Measurements from ENCODE around the gene C9orf43. TPM values are rescaled to one million over a fixed set of nuclear protein-coding genes. Genes with fewer than 3 reads are reported as not detected.
A peak's percentile ranks its signal among the peaks of the same experiment; 100 is the strongest.

The C9orf43 gene
- total and polyA plus RNA-seq, 10 donors, result 0.27 to 0.92 (median 0.47) TPM; not detected in 2

GRCh38 chr9:113425072-113425471 lies 14.5 kb downstream of the C9orf43 start:
- Histone ChIP-seq H3K4me3 (no peak overlapping the region), H3K4me1 (no peaks in the 10 kb centered on the region), H3K36me3 (no peaks in the 10 kb centered on the region), H3K27ac (no peak overlapping the region), H3K27me3 (replicated peaks in 1 of 7) (no peaks in the 10 kb centered on the region), H3K9me3 (no peaks in the 10 kb centered on the region)
- WGBS, 5 donors, result 11 to 23% (median 17%) methylated on average over 2 of the region's 2 CpGs
- intact Hi-C loops (cut with DNase I; ENCODE audit: low total_unique reads), result no loop called here
- no peak for TF ChIP-seq POLR2AphosphoS5 (IDR thresholded peaks at IDR 0.05)
- no peak for TF ChIP-seq CTCF (IDR thresholded peaks at IDR 0.05 in 8 of 11, conservative IDR thresholded peaks at IDR 0.05 in 3 of 11)
- TF ChIP-seq POLR2A (IDR thresholded peaks at IDR 0.05), result no peak
- no peak for DNase-seq

DNA sequence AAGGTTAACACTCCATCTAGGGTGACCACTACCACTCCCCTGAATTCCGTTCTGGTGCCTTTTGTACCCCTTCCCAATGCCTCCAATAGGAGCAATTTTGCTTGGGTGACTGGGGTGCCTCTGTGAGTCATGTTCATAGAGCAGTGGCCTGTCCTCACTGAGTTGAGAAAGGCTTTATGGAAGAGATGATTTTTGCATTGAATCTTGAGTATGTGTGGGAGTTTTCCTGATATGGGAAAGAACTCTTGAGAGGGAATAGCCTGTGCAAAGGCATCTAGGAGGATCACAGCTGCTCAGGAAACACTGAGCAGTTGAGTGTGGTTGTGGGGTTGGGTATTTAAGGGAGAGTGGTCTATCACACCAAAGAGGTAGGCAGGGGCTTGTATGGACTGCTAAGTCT lies 16.2 kb downstream of the C9orf43 start:
- 38 to 91% (median 65%) methylated on average over 1 of the region's 1 CpG for WGBS, 5 donors
- intact Hi-C loops (cut with DNase I; ENCODE audit: low total_unique reads), result no loop called here

DNA sequence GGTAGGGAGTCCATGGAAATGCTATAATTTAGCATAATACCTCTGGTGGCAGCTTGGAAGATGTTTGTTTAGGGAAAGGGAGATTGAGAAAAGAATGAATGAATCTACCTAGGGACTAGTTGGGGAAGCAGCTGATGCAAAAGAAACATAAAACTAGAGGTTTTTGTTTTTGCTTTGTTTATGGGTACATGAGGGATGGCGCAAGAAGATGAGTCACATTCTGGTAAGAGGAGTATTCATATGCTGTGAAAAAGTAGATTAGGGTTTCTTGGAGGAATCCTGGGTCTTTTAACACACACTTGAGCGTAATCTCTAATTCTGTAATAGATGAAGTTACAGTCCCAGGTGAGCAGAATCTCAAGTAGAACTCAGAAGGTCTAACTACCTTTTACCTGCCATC lies 17.1 kb downstream of the C9orf43 start:
- DNase-seq, result no peak
- no peak for TF ChIP-seq POLR2A (IDR thresholded peaks at IDR 0.05)
- TF ChIP-seq CTCF (IDR thresholded peaks at IDR 0.05 in 8 of 11, conservative IDR thresholded peaks at IDR 0.05 in 3 of 11), result no peak
- no peak for TF ChIP-seq POLR2AphosphoS5 (IDR thresholded peaks at IDR 0.05)
- Histone ChIP-seq H3K36me3 (no peaks in the 10 kb centered on the region), H3K4me1 (no peaks in the 10 kb centered on the region), H3K4me3 (no peak overlapping the region), H3K9me3 (no peaks in the 10 kb centered on the region), H3K27ac (peak overlapping the region in 1 of 8 donors; percentile 49), H3K27me3 (replicated peaks in 1 of 7) (no peaks in the 10 kb centered on the region)
- intact Hi-C loops (cut with DNase I; ENCODE audit: low total_unique reads), result no loop called here
- 83 to 97% (median 91%) methylated on average over 2 of the region's 2 CpGs for WGBS, 5 donors

More for the DNA sequence above, 16.2 kb downstream of the C9orf43 start:
- H3K36me3 ChIP-seq, result no peaks in the 10 kb centered on the region
- no peaks in the 10 kb centered on the region for H3K4me1 ChIP-seq
- DNase-seq, result no peak
- no peak overlapping the region for H3K27ac ChIP-seq
- no peak overlapping the region for H3K4me3 ChIP-seq
- no peak for TF ChIP-seq POLR2AphosphoS5 (IDR thresholded peaks at IDR 0.05)
- H3K9me3 ChIP-seq, result no peaks in the 10 kb centered on the region
- H3K27me3 ChIP-seq (replicated peaks in 1 of 7), result no peaks in the 10 kb centered on the region

DNA sequence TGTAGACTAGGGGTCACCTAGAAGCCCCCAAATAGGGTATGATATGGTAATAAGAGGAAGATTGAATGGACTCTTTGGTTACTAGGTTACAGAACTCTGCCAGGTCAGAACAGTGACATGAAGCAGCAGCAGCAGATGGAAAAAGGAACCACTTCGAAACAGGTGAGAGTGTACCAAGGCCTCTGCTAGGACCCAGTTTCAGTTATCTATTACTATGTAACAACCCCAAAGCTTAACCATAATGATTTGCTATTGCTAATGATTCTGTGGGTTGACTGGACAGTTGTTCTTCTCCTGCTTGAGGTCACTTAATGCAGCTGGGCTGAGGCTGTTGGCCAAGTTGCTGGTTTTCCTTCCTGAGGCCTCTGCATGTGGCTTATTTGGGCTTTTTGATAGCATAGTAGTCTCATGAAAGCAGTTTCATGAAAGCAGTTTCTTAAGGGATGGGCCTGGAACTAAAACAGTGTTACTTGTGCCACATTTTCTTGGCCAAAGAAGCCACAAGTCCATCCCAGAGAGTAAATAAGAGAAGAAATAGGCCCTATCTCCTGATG lies 17.6 kb downstream of the C9orf43 start:
- intact Hi-C loops (cut with DNase I; ENCODE audit: low total_unique reads), result no loop called here
- WGBS, 5 donors, result 70 to 91% (median 82%) methylated on average over 1 of the region's 1 CpG

More for the DNA sequence above, 17.6 kb downstream of the C9orf43 start:
- TF ChIP-seq POLR2AphosphoS5 (IDR thresholded peaks at IDR 0.05) (no peak), CTCF (IDR thresholded peaks at IDR 0.05 in 8 of 11, conservative IDR thresholded peaks at IDR 0.05 in 3 of 11) (no peak), POLR2A (IDR thresholded peaks at IDR 0.05) (no peak)
- Histone ChIP-seq H3K9me3 (no peaks in the 10 kb centered on the region), H3K36me3 (no peaks in the 10 kb centered on the region), H3K4me1 (no peaks in the 10 kb centered on the region), H3K27ac (peak overlapping the region in 1 of 8 donors; percentile 49), H3K27me3 (replicated peaks in 1 of 7) (no peaks in the 10 kb centered on the region), H3K4me3 (no peak overlapping the region)
- no peak for DNase-seq

Measured in spleen (tissue), 11 donors.